H9 (cell line): Measurements from ENCODE around the gene SUFU. TPM values are rescaled to one million over a fixed set of nuclear protein-coding genes. Genes with fewer than 3 reads are reported as not detected.

Experiments
- DNase-seq: peaks from one replicate; pipeline ENCODE4 v3.0.0-alpha.2; 2017
- H2AFZ ChIP-seq: one replicate; pipeline ENCODE4 v1.6.1; 2013; ENCODE audit warnings: mild to moderate bottlenecking, low read length, control low read depth, moderate library complexity
- H2AK5ac ChIP-seq: 2 replicates; pipeline ENCODE4 v1.6.1; 2013; ENCODE audit warnings: low read length, control low read depth, mixed read lengths; ENCODE audit not compliant: insufficient read length
- H2BK120ac ChIP-seq: one replicate; pipeline ENCODE4 v1.6.1; 2013; ENCODE audit warnings: low read depth, mild to moderate bottlenecking, low read length, control low read depth, inconsistent platforms; ENCODE audit not compliant: poor library complexity, severe bottlenecking
- H2BK12ac ChIP-seq: 2 replicates; pipeline ENCODE4 v1.6.1; 2013; ENCODE audit warnings: low read length, control low read depth, mixed read lengths, low read depth; ENCODE audit not compliant: insufficient read length
- H2BK15ac ChIP-seq: 2 replicates; pipeline ENCODE4 v1.6.1; 2013; ENCODE audit warnings: low read depth, low read length, control low read depth
- H2BK20ac ChIP-seq: one replicate; pipeline ENCODE4 v1.6.1; 2013; ENCODE audit warnings: low read depth, mild to moderate bottlenecking, low read length, control low read depth, inconsistent platforms; ENCODE audit not compliant: poor library complexity, severe bottlenecking
- H2BK5ac ChIP-seq: 2 replicates; pipeline ENCODE4 v1.6.1; 2013; ENCODE audit warnings: low read length, control low read depth, mixed read lengths; ENCODE audit not compliant: insufficient read length
- H3K14ac ChIP-seq: 2 replicates; pipeline ENCODE4 v1.6.1; 2013; ENCODE audit warnings: low read length, control low read depth; ENCODE audit not compliant: insufficient read depth
- H3K18ac ChIP-seq: 2 replicates; pipeline ENCODE4 v1.6.1; 2013; ENCODE audit warnings: low read depth, mild to moderate bottlenecking, mixed read lengths, low read length, control low read depth; ENCODE audit not compliant: insufficient read length
- H3K23ac ChIP-seq: 2 replicates; pipeline ENCODE4 v1.6.1; 2013; ENCODE audit warnings: low read length, control low read depth, mixed read lengths, low read depth; ENCODE audit not compliant: insufficient read length
- H3K23me2 ChIP-seq: 2 replicates; pipeline ENCODE4 v1.6.1; 2013; ENCODE audit warnings: low read depth, mild to moderate bottlenecking, mixed read lengths, low read length, control low read depth; ENCODE audit not compliant: insufficient read length, poor library complexity, severe bottlenecking
- H3K27ac ChIP-seq: 2 replicates; pipeline ENCODE4 v1.5.1; 2013; ENCODE audit warnings: low read length, control low read depth, mixed read lengths, low read depth; ENCODE audit not compliant: insufficient read length
- H3K27me3 ChIP-seq: 2 replicates; pipeline ENCODE4 v1.6.1; 2013; ENCODE audit warnings: low read length, control low read depth, inconsistent platforms; ENCODE audit not compliant: insufficient read depth
- H3K4ac ChIP-seq: 2 replicates; pipeline ENCODE4 v1.6.1; 2013; ENCODE audit warnings: low read depth, mild to moderate bottlenecking, control low read depth, inconsistent platforms, low read length, moderate library complexity
- H3K4me1 ChIP-seq: 2 replicates; pipeline ENCODE4 v1.6.1; 2013; ENCODE audit warnings: low read length, control low read depth, inconsistent platforms; ENCODE audit not compliant: insufficient read depth
- H3K4me2 ChIP-seq: 2 replicates; pipeline ENCODE4 v1.6.1; 2013; ENCODE audit warnings: low read length, control low read depth, mixed read lengths; ENCODE audit not compliant: insufficient read length, insufficient read depth
- H3K56ac ChIP-seq: 2 replicates; pipeline ENCODE4 v1.6.1; 2013; ENCODE audit warnings: low read depth, mild to moderate bottlenecking, mixed read lengths, low read length, control low read depth; ENCODE audit not compliant: insufficient read length
- H3K79me1 ChIP-seq: 2 replicates; pipeline ENCODE4 v1.6.1; 2013; ENCODE audit warnings: low read depth, mild to moderate bottlenecking, moderate library complexity, low read length, control low read depth, inconsistent platforms; ENCODE audit not compliant: insufficient read depth, poor library complexity, severe bottlenecking
- H3K79me2 ChIP-seq: 2 replicates; pipeline ENCODE4 v1.6.1; 2013; ENCODE audit warnings: low read length, control low read depth, inconsistent platforms; ENCODE audit not compliant: insufficient read depth
- H3K9ac ChIP-seq: 2 replicates; pipeline ENCODE4 v1.6.1; 2013; ENCODE audit warnings: low read length, control low read depth, mixed read lengths; ENCODE audit not compliant: insufficient read length; ENCODE audit errors: extremely low read depth
- H3K9me3 ChIP-seq: one replicate; pipeline ENCODE4 v1.6.1; 2013; ENCODE audit warnings: low read depth, low read length, inconsistent platforms; ENCODE audit not compliant: control insufficient read depth
- H3T11ph ChIP-seq: one replicate; pipeline ENCODE4 v1.6.1; 2013; ENCODE audit warnings: mild to moderate bottlenecking, low read length, control low read depth, inconsistent platforms
- H4K20me1 ChIP-seq: one replicate; pipeline ENCODE4 v1.6.1; 2013; ENCODE audit not compliant: control insufficient read depth, insufficient read length, insufficient read depth
- H4K5ac ChIP-seq: 2 replicates; pipeline ENCODE4 v1.6.1; 2013; ENCODE audit warnings: low read depth, mild to moderate bottlenecking, mixed read lengths, low read length, control low read depth; ENCODE audit not compliant: insufficient read length
- H4K8ac ChIP-seq: replicated peaks from 2 replicates; pipeline ENCODE4 v1.6.1; 2013; ENCODE audit warnings: low read length, control low read depth, mixed read lengths, low read depth; ENCODE audit not compliant: insufficient read length
- H4K91ac ChIP-seq: 2 replicates; pipeline ENCODE4 v1.6.1; 2013; ENCODE audit warnings: low read depth, mild to moderate bottlenecking, moderate library complexity, mixed read lengths, low read length, control low read depth; ENCODE audit not compliant: insufficient read length
- H3K27ac Mint-ChIP-seq, 3 experiments: 2 replicates in 2 of 3; 3 replicates in 1 of 3; pipeline ENCODE4 v1.8.0; 2020 to 2021; ENCODE audit warnings: mixed read lengths in 3 of 3, mild to moderate bottlenecking in 1 of 3, moderate library complexity in 1 of 3
- H3K27me3 Mint-ChIP-seq: 2 replicates; pipeline ENCODE4 v1.8.0; 2021; ENCODE audit warnings: low read depth, mild to moderate bottlenecking, moderate library complexity, mixed read lengths
- H3K36me3 Mint-ChIP-seq, 3 experiments: 2 replicates in 2 of 3; 3 replicates in 1 of 3; pipeline ENCODE4 v1.8.0; 2020 to 2021; ENCODE audit warnings: low read depth in 3 of 3, mixed read lengths in 3 of 3; ENCODE audit not compliant: insufficient read depth in 1 of 3
- H3K4me1 Mint-ChIP-seq, 2 experiments: 2 replicates each; pipeline ENCODE4 v1.8.0; 2020; ENCODE audit warnings: mixed read lengths in 2 of 2
- H3K4me3 Mint-ChIP-seq, 2 experiments: 2 replicates in 1 of 2; 3 replicates in 1 of 2; pipeline ENCODE4 v1.8.0; 2020 to 2021; ENCODE audit warnings: mild to moderate bottlenecking in 2 of 2, mixed read lengths in 2 of 2, moderate library complexity in 1 of 2
- H3K9me3 Mint-ChIP-seq, 2 experiments: 2 replicates in 1 of 2; 3 replicates in 1 of 2; pipeline ENCODE4 v1.8.0; 2020; ENCODE audit warnings: mild to moderate bottlenecking in 2 of 2, mixed read lengths in 2 of 2, moderate library complexity in 1 of 2
- CTCF ChIP-seq: fragments of 200-600 bp; sonication (generic); conservative IDR thresholded peaks from 3 replicates; pipeline ENCODE4 v1.8.0; 2021; ENCODE audit warnings: antibody characterized with exemption, mild to moderate bottlenecking
- WGBS: extraction: QIAGEN DNeasy Blood & Tissue Kit; methylation state at CpG from one replicate; pipeline ENCODE4 v1.1.7; 2013; ENCODE audit warnings: missing lambda C conversion rate, low lambda C conversion rate, mixed read lengths; ENCODE audit not compliant: insufficient read length; ENCODE audit errors: extremely low coverage; 5-methylcytosine and 5-hydroxymethylcytosine counted together
- total RNA-seq: library from RNA; stranded (reverse); gene quantifications from 2 replicates; pipeline ENCODE4 v1.2.1, GENCODE V29; 2021

SUFU gene
- total RNA-seq, 1 experiment from 2014 or later = 9.5 TPM

- no peak overlapping the region for H2BK15ac ChIP-seq
- peaks cover 18 to 19% of the 10 kb centered on the region in 2 experiments for H3K4me1 Mint-ChIP-seq
- no peaks in the 10 kb centered on the region for H3K9me3 Mint-ChIP-seq
- H3K27ac Mint-ChIP-seq = peak overlapping the region in 1 of 3 experiments; percentile 14; a peak in 1 of 7 replicates
- H4K8ac ChIP-seq = no peak overlapping the region
- H2BK120ac ChIP-seq = no peak overlapping the region
- no peaks in the 10 kb centered on the region for H4K20me1 ChIP-seq
- no peak overlapping the region for H2AFZ ChIP-seq
- H3K4me2 ChIP-seq = no peak overlapping the region
- H3K79me2 ChIP-seq = no peaks in the 10 kb centered on the region
- H3K27me3 Mint-ChIP-seq = no peaks in the 10 kb centered on the region
- no peak overlapping the region for H3K4ac ChIP-seq
- no peaks in the 10 kb centered on the region; the same call in 1 of the 2 replicates for H3K4me1 ChIP-seq
- WGBS = no CpG with 5 or more reads among the region's 2 CpGs
- H3K27me3 ChIP-seq = no peaks in the 10 kb centered on the region
- H2AK5ac ChIP-seq = no peak overlapping the region
- no peaks in the 10 kb centered on the region for H3K23me2 ChIP-seq
- no peak overlapping the region for H2BK12ac ChIP-seq
- no peak overlapping the region for H3K4me3 Mint-ChIP-seq
- peaks cover 2 to 18% (median 9%) of the 10 kb centered on the region in 3 experiments; a peak in 4 of 7 replicates for H3K36me3 Mint-ChIP-seq
- no peak overlapping the region for H3K9ac ChIP-seq
- no peak for TF ChIP-seq CTCF
- H3K14ac ChIP-seq = no peak overlapping the region
- no peak overlapping the region for H4K91ac ChIP-seq
- H3K18ac ChIP-seq = no peak overlapping the region
- H3K9me3 ChIP-seq = no peaks in the 10 kb centered on the region
- H2BK20ac ChIP-seq = no peak overlapping the region
- no peak overlapping the region for H3K23ac ChIP-seq
- H2BK5ac ChIP-seq = no peak overlapping the region
- H3K79me1 ChIP-seq = no peaks in the 10 kb centered on the region
- H3K56ac ChIP-seq = no peak overlapping the region
- no peak overlapping the region for H4K5ac ChIP-seq
- no peak overlapping the region for H3K27ac ChIP-seq
- H3T11ph ChIP-seq = no peak overlapping the region
- DNase-seq = no peak
Observed at GRCh38 chr10:102595293-102595692, 91.5 kb downstream of the SUFU start.
